HepG2 (cell line): ENCODE measurements around the gene ITGB5. TPM values are rescaled to one million over a fixed set of nuclear protein-coding genes. Genes with fewer than 3 reads are reported as not detected.

ENCODE experiments used
- CBX5 ChIP-seq: sonication (generic); formaldehyde crosslinking; IDR thresholded peaks from 2 replicates; pipeline ENCODE4 v1.4.0; 2020; ENCODE audit warnings: missing genetic modification reagents, borderline replicate concordance
- HDAC1 ChIP-seq: sonication (generic); formaldehyde crosslinking; IDR thresholded peaks from 2 replicates; pipeline ENCODE4 v1.5.1; 2020; ENCODE audit warnings: mild to moderate bottlenecking, missing genetic modification reagents
- JUND ChIP-seq: sonication (generic); formaldehyde crosslinking; IDR thresholded peaks from 2 replicates; pipeline ENCODE4 v1.8.0; 2022; ENCODE audit warnings: mild to moderate bottlenecking, missing genetic modification reagents
- POLR2A ChIP-seq, 2 experiments: IDR thresholded peaks; 2 replicates each; pipeline ENCODE4 v1.6.1; 2011; ENCODE audit warnings: low read depth in 2 of 2, low read length in 2 of 2, mild to moderate bottlenecking in 1 of 2, moderate library complexity in 1 of 2; ENCODE audit not compliant: insufficient read depth in 1 of 2
- PRDM15 ChIP-seq: sonication (generic); formaldehyde crosslinking; IDR thresholded peaks from 2 replicates; pipeline ENCODE4 v1.4.0; 2020; ENCODE audit warnings: missing genetic modification reagents
- SOX5 ChIP-seq: IDR thresholded peaks from 2 replicates; pipeline ENCODE4 v1.6.1; 2016; ENCODE audit warnings: borderline replicate concordance
- TEAD3 ChIP-seq: optimal IDR thresholded peaks from 2 replicates; pipeline ENCODE3; 2016; ENCODE audit warnings: borderline replicate concordance
- UBTF ChIP-seq: sonication (generic); formaldehyde crosslinking; IDR thresholded peaks from 2 replicates; pipeline ENCODE4 v1.4.0; 2020; ENCODE audit warnings: mild to moderate bottlenecking, missing genetic modification reagents
- ZC3H4 ChIP-seq: sonication (generic); formaldehyde crosslinking; IDR thresholded peaks from 2 replicates; pipeline ENCODE4 v1.4.0; 2020; ENCODE audit warnings: missing genetic modification reagents, borderline replicate concordance
- ZFAT ChIP-seq: sonication (generic); formaldehyde crosslinking; conservative IDR thresholded peaks from 2 replicates; pipeline ENCODE4 v1.8.1; 2023; ENCODE audit warnings: missing genetic modification reagents, inconsistent platforms
- polyA plus RNA-seq, 8 experiments: library from polyadenylated mRNA; depleted of rRNA in 3 of 8; stranded (reverse) in 7 of 8; unstranded in 1 of 8; fragments of >200 nt; fragmentation: Illumina TruSeq in 4 of 8; extraction: Trizol in 4 of 8; gene quantifications; 2 replicates each; pipeline versions ENCODE4 v1.2.1 to v1.2.3, GENCODE V29; 2011 to 2016; ENCODE audit warnings: low read depth in 4 of 8, missing spikeins in 1 of 8, mixed read lengths in 1 of 8; ENCODE audit not compliant: insufficient read depth in 1 of 8
- total RNA-seq, 5 experiments: library from RNA; depleted of rRNA; stranded (reverse); fragments of >200 nt; fragmentation: Illumina TruSeq; extraction: Trizol; gene quantifications; 2 replicates each; pipeline ENCODE4 v1.2.3, GENCODE V29; 2016; ENCODE audit warnings: low read depth in 1 of 5
- TF ChIP-seq, protein P1 (sequence below): sonication (generic); formaldehyde crosslinking; conservative IDR thresholded peaks from 2 replicates; pipeline ENCODE4 v1.4.0; 2020; ENCODE audit warnings: mild to moderate bottlenecking, missing genetic modification reagents, moderate library complexity
- TF ChIP-seq, protein P2 (sequence below): sonication (generic); formaldehyde crosslinking; IDR thresholded peaks from 2 replicates; pipeline ENCODE4 v1.4.0; 2020; ENCODE audit warnings: missing genetic modification reagents

ITGB5 gene
- total and polyA plus RNA-seq, 2 of the 13 experiments (the other 11 are each of a cell fraction or from before 2014, with no cell fraction given) = 74.1 to 343 TPM

DNA sequence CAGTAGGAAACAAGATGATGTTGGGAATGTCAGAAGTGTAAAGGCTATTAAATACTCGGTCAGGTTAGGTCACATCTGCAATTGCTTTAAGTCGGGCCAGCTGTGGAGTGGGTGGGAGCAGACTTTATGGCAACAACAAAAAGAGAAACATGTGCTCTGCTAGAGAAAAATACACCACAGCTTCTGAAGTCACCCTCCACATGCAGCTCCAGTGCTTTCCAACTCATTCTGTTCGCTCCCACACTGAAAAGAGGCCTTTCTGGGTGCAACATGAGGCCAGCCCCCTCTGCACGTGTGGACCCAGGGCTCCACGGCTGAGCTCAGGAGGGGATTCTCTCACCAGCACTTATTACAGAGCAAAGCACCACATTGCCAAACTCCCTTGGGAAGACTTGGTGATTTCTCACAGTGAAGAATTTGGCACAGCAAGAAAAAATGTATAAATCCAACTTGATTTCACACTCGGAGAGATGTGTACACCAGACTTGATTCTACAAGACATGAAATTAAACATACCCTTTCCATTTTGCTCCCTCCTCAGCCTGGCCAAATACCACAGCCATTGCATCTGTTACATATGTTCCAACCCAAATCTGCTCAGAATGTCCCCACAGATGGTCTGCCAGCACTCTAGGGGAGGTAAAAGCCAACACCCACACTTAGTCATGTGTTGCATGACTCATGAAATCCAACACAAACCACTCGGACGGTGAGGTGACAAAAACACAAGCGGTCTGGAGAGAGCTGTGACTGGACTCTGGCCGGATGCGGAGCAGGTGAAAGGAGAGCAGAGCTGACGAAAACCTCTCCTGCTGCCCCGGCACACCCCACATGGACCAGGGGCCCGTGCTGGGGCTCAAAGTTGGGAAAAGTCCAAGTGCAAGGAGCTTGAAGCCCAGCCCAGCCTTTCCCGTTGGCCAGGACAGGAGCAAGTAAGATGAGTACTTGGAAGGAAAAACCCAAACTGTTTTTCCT is 74.6 kb downstream of the ITGB5 start (continued):
- TF ChIP-seq, protein P1, sequence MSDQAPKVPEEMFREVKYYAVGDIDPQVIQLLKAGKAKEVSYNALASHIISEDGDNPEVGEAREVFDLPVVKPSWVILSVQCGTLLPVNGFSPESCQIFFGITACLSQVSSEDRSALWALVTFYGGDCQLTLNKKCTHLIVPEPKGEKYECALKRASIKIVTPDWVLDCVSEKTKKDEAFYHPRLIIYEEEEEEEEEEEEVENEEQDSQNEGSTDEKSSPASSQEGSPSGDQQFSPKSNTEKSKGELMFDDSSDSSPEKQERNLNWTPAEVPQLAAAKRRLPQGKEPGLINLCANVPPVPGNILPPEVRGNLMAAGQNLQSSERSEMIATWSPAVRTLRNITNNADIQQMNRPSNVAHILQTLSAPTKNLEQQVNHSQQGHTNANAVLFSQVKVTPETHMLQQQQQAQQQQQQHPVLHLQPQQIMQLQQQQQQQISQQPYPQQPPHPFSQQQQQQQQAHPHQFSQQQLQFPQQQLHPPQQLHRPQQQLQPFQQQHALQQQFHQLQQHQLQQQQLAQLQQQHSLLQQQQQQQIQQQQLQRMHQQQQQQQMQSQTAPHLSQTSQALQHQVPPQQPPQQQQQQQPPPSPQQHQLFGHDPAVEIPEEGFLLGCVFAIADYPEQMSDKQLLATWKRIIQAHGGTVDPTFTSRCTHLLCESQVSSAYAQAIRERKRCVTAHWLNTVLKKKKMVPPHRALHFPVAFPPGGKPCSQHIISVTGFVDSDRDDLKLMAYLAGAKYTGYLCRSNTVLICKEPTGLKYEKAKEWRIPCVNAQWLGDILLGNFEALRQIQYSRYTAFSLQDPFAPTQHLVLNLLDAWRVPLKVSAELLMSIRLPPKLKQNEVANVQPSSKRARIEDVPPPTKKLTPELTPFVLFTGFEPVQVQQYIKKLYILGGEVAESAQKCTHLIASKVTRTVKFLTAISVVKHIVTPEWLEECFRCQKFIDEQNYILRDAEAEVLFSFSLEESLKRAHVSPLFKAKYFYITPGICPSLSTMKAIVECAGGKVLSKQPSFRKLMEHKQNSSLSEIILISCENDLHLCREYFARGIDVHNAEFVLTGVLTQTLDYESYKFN (CRISPR knock-in tag) = peak; percentile 63
- TF ChIP-seq PRDM15 (CRISPR knock-in tag) = peak; percentile 28; the same call in 1 of the 2 replicates
- TF ChIP-seq SOX5 (CRISPR knock-in tag) = peak; percentile 16; the same call in 1 of the 2 replicates
- peak; percentile 39; the same call in 1 of the 2 replicates for TF ChIP-seq CBX5 (CRISPR knock-in tag)
- TF ChIP-seq POLR2A (IDR thresholded peaks at IDR 0.05; ENCODE audit: insufficient read depth in 1 of 2, low read depth in 2 of 2, low read length in 2 of 2) = peak; percentile 36 to 55; a peak in 1 of 4 replicates
- TF ChIP-seq ZC3H4 = no peak
- TF ChIP-seq, protein P2, sequence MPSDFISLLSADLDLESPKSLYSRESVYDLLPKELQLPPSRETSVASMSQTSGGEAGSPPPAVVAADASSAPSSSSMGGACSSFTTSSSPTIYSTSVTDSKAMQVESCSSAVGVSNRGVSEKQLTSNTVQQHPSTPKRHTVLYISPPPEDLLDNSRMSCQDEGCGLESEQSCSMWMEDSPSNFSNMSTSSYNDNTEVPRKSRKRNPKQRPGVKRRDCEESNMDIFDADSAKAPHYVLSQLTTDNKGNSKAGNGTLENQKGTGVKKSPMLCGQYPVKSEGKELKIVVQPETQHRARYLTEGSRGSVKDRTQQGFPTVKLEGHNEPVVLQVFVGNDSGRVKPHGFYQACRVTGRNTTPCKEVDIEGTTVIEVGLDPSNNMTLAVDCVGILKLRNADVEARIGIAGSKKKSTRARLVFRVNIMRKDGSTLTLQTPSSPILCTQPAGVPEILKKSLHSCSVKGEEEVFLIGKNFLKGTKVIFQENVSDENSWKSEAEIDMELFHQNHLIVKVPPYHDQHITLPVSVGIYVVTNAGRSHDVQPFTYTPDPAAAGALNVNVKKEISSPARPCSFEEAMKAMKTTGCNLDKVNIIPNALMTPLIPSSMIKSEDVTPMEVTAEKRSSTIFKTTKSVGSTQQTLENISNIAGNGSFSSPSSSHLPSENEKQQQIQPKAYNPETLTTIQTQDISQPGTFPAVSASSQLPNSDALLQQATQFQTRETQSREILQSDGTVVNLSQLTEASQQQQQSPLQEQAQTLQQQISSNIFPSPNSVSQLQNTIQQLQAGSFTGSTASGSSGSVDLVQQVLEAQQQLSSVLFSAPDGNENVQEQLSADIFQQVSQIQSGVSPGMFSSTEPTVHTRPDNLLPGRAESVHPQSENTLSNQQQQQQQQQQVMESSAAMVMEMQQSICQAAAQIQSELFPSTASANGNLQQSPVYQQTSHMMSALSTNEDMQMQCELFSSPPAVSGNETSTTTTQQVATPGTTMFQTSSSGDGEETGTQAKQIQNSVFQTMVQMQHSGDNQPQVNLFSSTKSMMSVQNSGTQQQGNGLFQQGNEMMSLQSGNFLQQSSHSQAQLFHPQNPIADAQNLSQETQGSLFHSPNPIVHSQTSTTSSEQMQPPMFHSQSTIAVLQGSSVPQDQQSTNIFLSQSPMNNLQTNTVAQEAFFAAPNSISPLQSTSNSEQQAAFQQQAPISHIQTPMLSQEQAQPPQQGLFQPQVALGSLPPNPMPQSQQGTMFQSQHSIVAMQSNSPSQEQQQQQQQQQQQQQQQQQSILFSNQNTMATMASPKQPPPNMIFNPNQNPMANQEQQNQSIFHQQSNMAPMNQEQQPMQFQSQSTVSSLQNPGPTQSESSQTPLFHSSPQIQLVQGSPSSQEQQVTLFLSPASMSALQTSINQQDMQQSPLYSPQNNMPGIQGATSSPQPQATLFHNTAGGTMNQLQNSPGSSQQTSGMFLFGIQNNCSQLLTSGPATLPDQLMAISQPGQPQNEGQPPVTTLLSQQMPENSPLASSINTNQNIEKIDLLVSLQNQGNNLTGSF (CRISPR knock-in tag) = no peak
- peak; percentile 63; the same call in 1 of the 2 replicates for TF ChIP-seq UBTF
- peak; percentile 48 for TF ChIP-seq TEAD3 (CRISPR knock-in tag)
- TF ChIP-seq JUND (CRISPR knock-in tag) = peak; percentile 88
- no peak for TF ChIP-seq ZFAT
- TF ChIP-seq HDAC1 = peak; percentile 20; the same call in 1 of the 2 replicates
